Measurements from ENCODE around the gene TTI1.

TTI1 gene

GRCh38 chr20:38057351-38057972 lies 24.2 kb upstream of the TTI1 start:
- in situ Hi-C loops (cut with MboI; ENCODE audit: low sequenced_read_pairs): loop anchor here (25.0 kb wide), 1 partner anchor 255 kb away; the partner anchor contains the start of gene BPI

GRCh38 chr20:38055848-38056247 lies 22.6 kb upstream of the TTI1 start:
- in situ Hi-C loops (cut with MboI; ENCODE audit: low sequenced_read_pairs): loop anchor here (25.0 kb wide), 1 partner anchor 256 kb away; the partner anchor contains the start of gene BPI

GRCh38 chr20:38055294-38055693 lies 22.0 kb upstream of the TTI1 start:
- in situ Hi-C loops (cut with MboI; ENCODE audit: low sequenced_read_pairs): loop anchor here (25.0 kb wide), 1 partner anchor 257 kb away; the partner anchor contains the start of gene BPI

- in situ Hi-C loops (cut with MboI; ENCODE audit: low sequenced_read_pairs): loop anchor here (25.0 kb wide), 1 partner anchor 258 kb away; the partner anchor contains the start of gene BPI
Measured at GRCh38 chr20:38054647-38055046, 21.4 kb upstream of the TTI1 start.

GRCh38 chr20:38052870-38053269 lies 19.6 kb upstream of the TTI1 start:
- in situ Hi-C loops (cut with MboI; ENCODE audit: low sequenced_read_pairs): loop anchor here (25.0 kb wide), 1 partner anchor 259 kb away; the partner anchor contains the start of gene BPI

GRCh38 chr20:38050686-38051085 lies 17.4 kb upstream of the TTI1 start:
- in situ Hi-C loops (cut with MboI; ENCODE audit: low sequenced_read_pairs): loop anchor here (25.0 kb wide), 1 partner anchor 262 kb away; the partner anchor contains the start of gene BPI

GRCh38 chr20:38049800-38050199 lies 16.5 kb upstream of the TTI1 start:
- in situ Hi-C loops (cut with MboI; ENCODE audit: low sequenced_read_pairs): loop anchor here (25.0 kb wide), 1 partner anchor 263 kb away; the partner anchor contains the start of gene BPI

- in situ Hi-C loops (cut with MboI; ENCODE audit: low sequenced_read_pairs): no loop called here
Measured at GRCh38 chr20:38046572-38046971, 13.3 kb upstream of the TTI1 start.

- in situ Hi-C loops (cut with MboI; ENCODE audit: low sequenced_read_pairs): no loop called here
Measured at GRCh38 chr20:38044685-38045084, 11.4 kb upstream of the TTI1 start.

GRCh38 chr20:38043512-38044300 lies 10.4 kb upstream of the TTI1 start:
- in situ Hi-C loops (cut with MboI; ENCODE audit: low sequenced_read_pairs): no loop called here

GRCh38 chr20:38040276-38040675 lies 7.0 kb upstream of the TTI1 start:
- in situ Hi-C loops (cut with MboI; ENCODE audit: low sequenced_read_pairs): no loop called here

- in situ Hi-C loops (cut with MboI; ENCODE audit: low sequenced_read_pairs): no loop called here
Measured at GRCh38 chr20:38036366-38036765, 3.1 kb upstream of the TTI1 start.

- in situ Hi-C loops (cut with MboI; ENCODE audit: low sequenced_read_pairs): no loop called here
Measured at GRCh38 chr20:38034961-38035360, 1.7 kb upstream of the TTI1 start.

GRCh38 chr20:38034108-38034649 lies 923 bp upstream of the TTI1 start:
- in situ Hi-C loops (cut with MboI; ENCODE audit: low sequenced_read_pairs): no loop called here

- in situ Hi-C loops (cut with MboI; ENCODE audit: low sequenced_read_pairs): no loop called here
Measured at GRCh38 chr20:38032585-38033329, 499 bp downstream of the TTI1 start.

GRCh38 chr20:38031957-38032356 lies 1.3 kb downstream of the TTI1 start:
- in situ Hi-C loops (cut with MboI; ENCODE audit: low sequenced_read_pairs): no loop called here

- in situ Hi-C loops (cut with MboI; ENCODE audit: low sequenced_read_pairs): no loop called here
Measured at GRCh38 chr20:38029453-38029852, 3.8 kb downstream of the TTI1 start.

- in situ Hi-C loops (cut with MboI; ENCODE audit: low sequenced_read_pairs): no loop called here
Measured at GRCh38 chr20:38024496-38024895, 8.8 kb downstream of the TTI1 start.

GRCh38 chr20:38023181-38024001 lies 9.9 kb downstream of the TTI1 start:
- in situ Hi-C loops (cut with MboI; ENCODE audit: low sequenced_read_pairs): no loop called here
